Measurements from ENCODE around the gene AMDHD2.
"Not testable (repeated sequence)": the region's sequence is repeated elsewhere in the genome, so short reads cannot be mapped to it uniquely, and the experiment has no call there.

GRCh38 chr16:2479996-2480395 lies 40.2 kb upstream of the AMDHD2 start:
- TF ChIP-seq, protein P1, sequence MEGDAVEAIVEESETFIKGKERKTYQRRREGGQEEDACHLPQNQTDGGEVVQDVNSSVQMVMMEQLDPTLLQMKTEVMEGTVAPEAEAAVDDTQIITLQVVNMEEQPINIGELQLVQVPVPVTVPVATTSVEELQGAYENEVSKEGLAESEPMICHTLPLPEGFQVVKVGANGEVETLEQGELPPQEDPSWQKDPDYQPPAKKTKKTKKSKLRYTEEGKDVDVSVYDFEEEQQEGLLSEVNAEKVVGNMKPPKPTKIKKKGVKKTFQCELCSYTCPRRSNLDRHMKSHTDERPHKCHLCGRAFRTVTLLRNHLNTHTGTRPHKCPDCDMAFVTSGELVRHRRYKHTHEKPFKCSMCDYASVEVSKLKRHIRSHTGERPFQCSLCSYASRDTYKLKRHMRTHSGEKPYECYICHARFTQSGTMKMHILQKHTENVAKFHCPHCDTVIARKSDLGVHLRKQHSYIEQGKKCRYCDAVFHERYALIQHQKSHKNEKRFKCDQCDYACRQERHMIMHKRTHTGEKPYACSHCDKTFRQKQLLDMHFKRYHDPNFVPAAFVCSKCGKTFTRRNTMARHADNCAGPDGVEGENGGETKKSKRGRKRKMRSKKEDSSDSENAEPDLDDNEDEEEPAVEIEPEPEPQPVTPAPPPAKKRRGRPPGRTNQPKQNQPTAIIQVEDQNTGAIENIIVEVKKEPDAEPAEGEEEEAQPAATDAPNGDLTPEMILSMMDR (IDR thresholded peaks at IDR 0.05) = not testable (repeated sequence)
- TF ChIP-seq POLR2A (IDR thresholded peaks at IDR 0.05) = not testable (repeated sequence)
